ENCODE results near the gene RASL11B. TPM values are rescaled to one million over a fixed set of nuclear protein-coding genes. Genes with fewer than 3 reads are reported as not detected.

Gene RASL11B
- total RNA-seq, 1 donor from 2014 or later: 4.4 TPM

GRCh38 chr4:52848254-52848653 lies 13.9 kb upstream of the RASL11B start:
- Mint-ChIP-seq H3K4me3 (ENCODE audit: unreplicated experiment) (no peak overlapping the region), H3K4me1 (ENCODE audit: low read depth, unreplicated experiment) (peaks cover 15% of the 10 kb centered on the region), H3K36me3 (ENCODE audit: low read depth, unreplicated experiment) (no peaks in the 10 kb centered on the region), H3K9me3 (ENCODE audit: unreplicated experiment) (no peaks in the 10 kb centered on the region), H3K27me3 (ENCODE audit: low read depth, unreplicated experiment) (peaks cover 5% of the 10 kb centered on the region), H3K27ac (ENCODE audit: unreplicated experiment) (no peak overlapping the region)
- DNase-seq (ENCODE audit: low read depth): no peak
- Histone ChIP-seq H4K20me1 (ENCODE audit: insufficient read depth, low read length) (no peaks in the 10 kb centered on the region), H3K9me3 (ENCODE audit: insufficient read depth, low read depth, low read length) (no peaks in the 10 kb centered on the region), H2AFZ (ENCODE audit: low read depth, low read length) (no peak overlapping the region), H3K79me2 (ENCODE audit: insufficient read depth, low read length) (no peaks in the 10 kb centered on the region), H3K27me3 (ENCODE audit: insufficient read depth, low read length) (no peaks in the 10 kb centered on the region), H3K4me1 (ENCODE audit: insufficient read depth, low read length) (peaks cover 4% of the 10 kb centered on the region), H3K27ac (ENCODE audit: low read depth, low read length) (no peak overlapping the region), H3K9ac (ENCODE audit: low read length) (no peak overlapping the region), H3K4me3 (ENCODE audit: insufficient read depth, low read depth, low read length) (no peak overlapping the region), H3K4me2 (ENCODE audit: low read length) (no peak overlapping the region), H3K36me3 (ENCODE audit: insufficient read depth, low read length) (no peaks in the 10 kb centered on the region)
- TF ChIP-seq EZH2 (IDR thresholded peaks at IDR 0.05; ENCODE audit: insufficient read depth, low read length) (no peak), CTCF (IDR thresholded peaks at IDR 0.05; ENCODE audit: insufficient read depth, low read depth, low read length) (no peak)
- no peak for FAIRE-seq

- Histone ChIP-seq H3K27me3 (ENCODE audit: insufficient read depth, low read length) (no peaks in the 10 kb centered on the region), H3K4me2 (ENCODE audit: low read length) (no peak overlapping the region), H3K79me2 (ENCODE audit: insufficient read depth, low read length) (no peaks in the 10 kb centered on the region), H3K27ac (ENCODE audit: low read depth, low read length) (no peak overlapping the region), H3K9me3 (ENCODE audit: insufficient read depth, low read depth, low read length) (no peaks in the 10 kb centered on the region), H2AFZ (ENCODE audit: low read depth, low read length) (no peak overlapping the region), H3K4me1 (ENCODE audit: insufficient read depth, low read length) (peaks cover 4% of the 10 kb centered on the region), H3K4me3 (ENCODE audit: insufficient read depth, low read depth, low read length) (no peak overlapping the region), H3K36me3 (ENCODE audit: insufficient read depth, low read length) (no peaks in the 10 kb centered on the region), H4K20me1 (ENCODE audit: insufficient read depth, low read length) (no peaks in the 10 kb centered on the region), H3K9ac (ENCODE audit: low read length) (no peak overlapping the region)
- FAIRE-seq (no peak), DNase-seq (ENCODE audit: low read depth) (no peak)
- H3K4me1 Mint-ChIP-seq (ENCODE audit: low read depth, unreplicated experiment): peaks cover 32% of the 10 kb centered on the region
- H3K4me3 Mint-ChIP-seq (ENCODE audit: unreplicated experiment): no peak overlapping the region
- H3K9me3 Mint-ChIP-seq (ENCODE audit: unreplicated experiment): no peaks in the 10 kb centered on the region
- no peak for TF ChIP-seq EZH2 (IDR thresholded peaks at IDR 0.05; ENCODE audit: insufficient read depth, low read length)
- TF ChIP-seq CTCF (IDR thresholded peaks at IDR 0.05; ENCODE audit: insufficient read depth, low read depth, low read length): no peak
- H3K27me3 Mint-ChIP-seq (ENCODE audit: low read depth, unreplicated experiment): peaks cover 5% of the 10 kb centered on the region
- H3K27ac Mint-ChIP-seq (ENCODE audit: unreplicated experiment): no peak overlapping the region
- no peaks in the 10 kb centered on the region for H3K36me3 Mint-ChIP-seq (ENCODE audit: low read depth, unreplicated experiment)
Observed at GRCh38 chr4:52850406-52851124, 11.6 kb upstream of the RASL11B start.

- H3K9ac ChIP-seq (ENCODE audit: low read length): no peak overlapping the region
- H3K4me1 Mint-ChIP-seq (ENCODE audit: low read depth, unreplicated experiment): peaks cover 35% of the 10 kb centered on the region
- no peak overlapping the region for H3K27ac Mint-ChIP-seq (ENCODE audit: unreplicated experiment)
- no peak overlapping the region for H2AFZ ChIP-seq (ENCODE audit: low read depth, low read length)
- no peaks in the 10 kb centered on the region for H3K36me3 Mint-ChIP-seq (ENCODE audit: low read depth, unreplicated experiment)
- H3K36me3 ChIP-seq (ENCODE audit: insufficient read depth, low read length): no peaks in the 10 kb centered on the region
- H3K4me2 ChIP-seq (ENCODE audit: low read length): no peak overlapping the region
- DNase-seq (ENCODE audit: low read depth) (no peak), FAIRE-seq (no peak)
- peaks cover 4% of the 10 kb centered on the region for H3K4me1 ChIP-seq (ENCODE audit: insufficient read depth, low read length)
- no peaks in the 10 kb centered on the region for H3K27me3 ChIP-seq (ENCODE audit: insufficient read depth, low read length)
- no peaks in the 10 kb centered on the region for H4K20me1 ChIP-seq (ENCODE audit: insufficient read depth, low read length)
- H3K79me2 ChIP-seq (ENCODE audit: insufficient read depth, low read length): no peaks in the 10 kb centered on the region
- peaks cover 8% of the 10 kb centered on the region for H3K27me3 Mint-ChIP-seq (ENCODE audit: low read depth, unreplicated experiment)
- H3K9me3 ChIP-seq (ENCODE audit: insufficient read depth, low read depth, low read length): no peaks in the 10 kb centered on the region
- H3K4me3 Mint-ChIP-seq (ENCODE audit: unreplicated experiment): no peak overlapping the region
- TF ChIP-seq EZH2 (IDR thresholded peaks at IDR 0.05; ENCODE audit: insufficient read depth, low read length) (no peak), CTCF (IDR thresholded peaks at IDR 0.05; ENCODE audit: insufficient read depth, low read depth, low read length) (no peak)
- no peak overlapping the region for H3K27ac ChIP-seq (ENCODE audit: low read depth, low read length)
- H3K4me3 ChIP-seq (ENCODE audit: insufficient read depth, low read depth, low read length): no peak overlapping the region
- peaks cover 5% of the 10 kb centered on the region for H3K9me3 Mint-ChIP-seq (ENCODE audit: unreplicated experiment)
Observed at GRCh38 chr4:52852041-52852440, 10.1 kb upstream of the RASL11B start.

All from astrocyte (in vitro differentiated cells and primary cell).